PC-9 (cell line): ENCODE data around the gene SIT1. TPM values are rescaled to one million over a fixed set of nuclear protein-coding genes. Genes with fewer than 3 reads are reported as not detected.

Experiments
- BruUV-seq: library from RNA; stranded (reverse); fragments of 400-500 nt; replicated peaks from 2 replicates; lab custom pipeline; 2021; lab: Mats Ljungman, UMichigan
- CTCF ChIA-PET: fragments of 300-600 bp; sonication (Branson Sonifier 250); formaldehyde crosslinking; loops from one replicate; lab custom pipeline; 2022; ENCODE audit warnings: antibody characterized with exemption; lab: Charles Lee
- POLR2A ChIA-PET: fragments of 300-600 bp; sonication (Branson Sonifier 250); formaldehyde crosslinking; loops from one replicate; lab custom pipeline; 2022; ENCODE audit warnings: antibody characterized with exemption; ENCODE audit not compliant: unreplicated experiment; lab: Charles Lee
- DNase-seq, 2 experiments: peaks; one replicate each; pipeline versions ENCODE4 v3.0.0 to v3.0.0-alpha.2; 2015 to 2022; ENCODE audit warnings: mixed read lengths in 1 of 2
- H2AFZ ChIP-seq: fragments of 200-600 bp; sonication (generic); 2 replicates; pipeline ENCODE4 v1.8.1; 2017; ENCODE audit warnings: antibody characterized with exemption
- H3F3A ChIP-seq: fragments of 200-600 bp; sonication (generic); 2 replicates; pipeline ENCODE4 v1.8.1; 2017; ENCODE audit warnings: antibody characterized with exemption, mild to moderate bottlenecking, low read depth; ENCODE audit not compliant: insufficient read depth
- H3K27ac ChIP-seq: fragments of 200-600 bp; sonication (generic); 2 replicates; pipeline ENCODE4 v1.6.1; 2016; ENCODE audit warnings: mixed run types
- H3K27me3 ChIP-seq: fragments of 200-600 bp; sonication (generic); 2 replicates; pipeline ENCODE4 v1.6.1; 2016; ENCODE audit warnings: low read depth, mixed run types; ENCODE audit not compliant: insufficient read depth
- H3K36me3 ChIP-seq: fragments of 200-600 bp; sonication (generic); 2 replicates; pipeline ENCODE4 v1.6.1; 2016; ENCODE audit warnings: low read depth, mixed run types
- H3K4me1 ChIP-seq: fragments of 200-600 bp; sonication (generic); replicated peaks from 2 replicates; pipeline ENCODE4 v1.6.1; 2016; ENCODE audit warnings: mixed run types; ENCODE audit not compliant: insufficient read depth
- H3K4me2 ChIP-seq: fragments of 200-600 bp; sonication (generic); 2 replicates; pipeline ENCODE4 v1.6.1; 2017; ENCODE audit warnings: mixed run types
- H3K4me3 ChIP-seq: fragments of 200-600 bp; sonication (generic); 2 replicates; pipeline ENCODE4 v1.6.1; 2016; ENCODE audit warnings: mixed run types
- H3K79me2 ChIP-seq: fragments of 200-600 bp; sonication (generic); 2 replicates; pipeline ENCODE4 v1.6.1; 2017; ENCODE audit warnings: low read depth, mixed run types
- H3K9me2 ChIP-seq: fragments of 200-600 bp; sonication (generic); 2 replicates; pipeline ENCODE4 v1.8.1; 2017; ENCODE audit warnings: mild to moderate bottlenecking; ENCODE audit not compliant: insufficient read depth
- H3K9me3 ChIP-seq: fragments of 200-600 bp; sonication (generic); 2 replicates; pipeline ENCODE4 v1.8.1; 2016; ENCODE audit warnings: low read depth; ENCODE audit not compliant: insufficient read depth
- H4K20me1 ChIP-seq: fragments of 200-600 bp; sonication (generic); 2 replicates; pipeline ENCODE4 v1.8.1; 2017; ENCODE audit not compliant: insufficient read depth
- CTCF ChIP-seq: fragments of 200-600 bp; sonication (generic); conservative IDR thresholded peaks from 2 replicates; pipeline ENCODE4 v1.6.1; 2017; ENCODE audit warnings: mixed run types, antibody characterized with exemption, mild to moderate bottlenecking, moderate library complexity
- EZH2 ChIP-seq: fragments of 200-600 bp; sonication (generic); IDR thresholded peaks from 2 replicates; pipeline ENCODE4 v1.8.0; 2017; ENCODE audit warnings: antibody characterized with exemption, low read depth
- intact Hi-C: fragments of 100-400 bp; cut with micrococcal nuclease; formaldehyde crosslinking; loops from one replicate; pipeline ENCODE4 v1.10.0; 2022; ENCODE audit not compliant: unreplicated experiment
- total RNA-seq: library from RNA; stranded (reverse); gene quantifications from 2 replicates; pipeline ENCODE4 v1.2.3, GENCODE V29; 2021

Gene SIT1
- total RNA-seq, 1 experiment from 2014 or later: not detected

GRCh38 chr9:35656831-35657545 is 6.3 kb upstream of the SIT1 start:
- intact Hi-C loops: loop anchor here (5.0 kb wide), 2 partner anchors 40 to 250 kb away; partner anchors contain the start of genes HRCT1 and SPAAR
- CTCF ChIA-PET: interaction anchor here (0.5 to 0.6 kb wide), 4 partner anchors 32 to 953 kb away, joined by 3 to 6 read pairs (median 5); partner anchors contain the start of gene TPM2

GRCh38 chr9:35656348-35656747 is 5.6 kb upstream of the SIT1 start:
- no peaks in the 10 kb centered on the region for H3K9me3 ChIP-seq
- H3K36me3 ChIP-seq: no peaks in the 10 kb centered on the region
- no peak for TF ChIP-seq EZH2
- no peak for TF ChIP-seq CTCF
- no peak overlapping the region for H2AFZ ChIP-seq
- no peaks in the 10 kb centered on the region for H3K27me3 ChIP-seq
- no peak overlapping the region for H3K27ac ChIP-seq
- no peak for DNase-seq
- no peaks in the 10 kb centered on the region for H4K20me1 ChIP-seq
- ChIA-PET CTCF (interaction anchor here (0.6 kb wide), 1 partner anchor 307 kb away, joined by 3 read pairs; no protein-coding TSS in a partner anchor), POLR2A (interaction anchor here (1.9 kb wide), 1 partner anchor 76 kb away, joined by 28 read pairs; the partner anchor contains the start of genes CREB3 and TLN1)
- no peaks in the 10 kb centered on the region for H3K79me2 ChIP-seq
- H3K9me2 ChIP-seq: no peaks in the 10 kb centered on the region
- no TSS peak for BruUV-seq
- H3K4me3 ChIP-seq: no peak overlapping the region
- intact Hi-C loops: loop anchor here (5.0 kb wide), 2 partner anchors 41 to 251 kb away; partner anchors contain the start of genes HRCT1 and SPAAR
- peaks cover 39% of the 10 kb centered on the region for H3K4me1 ChIP-seq
- no peak overlapping the region for H3K4me2 ChIP-seq
- peaks cover 32% of the 10 kb centered on the region; the same call in 1 of the 2 replicates for H3F3A ChIP-seq

More at GRCh38 chr9:35656831-35657545, 6.3 kb upstream of the SIT1 start:
- Histone ChIP-seq H3K9me2 (no peaks in the 10 kb centered on the region), H3K4me2 (peak overlapping the region; percentile 80), H2AFZ (peak overlapping the region; percentile 78), H4K20me1 (no peaks in the 10 kb centered on the region), H3K27me3 (no peaks in the 10 kb centered on the region), H3F3A (peaks cover 32% of the 10 kb centered on the region; the same call in 1 of the 2 replicates), H3K79me2 (no peaks in the 10 kb centered on the region), H3K4me1 (peaks cover 32% of the 10 kb centered on the region), H3K36me3 (no peaks in the 10 kb centered on the region), H3K4me3 (peak overlapping the region; percentile 45; the same call in 1 of the 2 replicates), H3K9me3 (no peaks in the 10 kb centered on the region), H3K27ac (peak overlapping the region; percentile 94)
- TF ChIP-seq CTCF: no peak
- TF ChIP-seq EZH2: no peak
- no TSS peak for BruUV-seq
- POLR2A ChIA-PET: interaction anchor here (0.6 to 1.9 kb wide), 2 partner anchors 9 to 75 kb away, joined by 7 to 28 read pairs; partner anchors contain the start of genes CREB3 and TLN1
- peak in 1 of 2 experiments; percentile 35 for DNase-seq

- Histone ChIP-seq H3F3A (peaks cover 17% of the 10 kb centered on the region; the same call in 1 of the 2 replicates), H3K36me3 (no peaks in the 10 kb centered on the region), H3K27ac (no peak overlapping the region), H3K4me2 (no peak overlapping the region), H4K20me1 (no peaks in the 10 kb centered on the region), H3K4me3 (no peak overlapping the region), H3K4me1 (peaks cover 26% of the 10 kb centered on the region), H3K27me3 (no peaks in the 10 kb centered on the region), H2AFZ (no peak overlapping the region), H3K79me2 (no peaks in the 10 kb centered on the region), H3K9me2 (no peaks in the 10 kb centered on the region), H3K9me3 (no peaks in the 10 kb centered on the region)
- no peak for TF ChIP-seq EZH2
- no peak for TF ChIP-seq CTCF
- intact Hi-C loops: no loop called here
- CTCF ChIA-PET: interaction anchor here (0.6 kb wide), 1 partner anchor 135 kb away, joined by 4 read pairs; no protein-coding TSS in a partner anchor
- no TSS peak for BruUV-seq
- POLR2A ChIA-PET: interaction anchor here (0.6 kb wide), 1 partner anchor 96 kb away, joined by 7 read pairs; no protein-coding TSS in a partner anchor
- DNase-seq: no peak
Observed at GRCh38 chr9:35653611-35654010, 2.9 kb upstream of the SIT1 start.
